Measurements from ENCODE around the gene SLC25A21. TPM values are rescaled to one million over a fixed set of nuclear protein-coding genes. Genes with fewer than 3 reads are reported as not detected.
A peak's percentile ranks its signal among the peaks of the same experiment; 100 is the strongest.

SLC25A21 gene
- total RNA-seq, 1 donor from 2014 or later = 0.56 TPM

GRCh38 chr14:36946872-36947271 lies 225.5 kb downstream of the SLC25A21 start:
- no peak for TF ChIP-seq CTCF (IDR thresholded peaks at IDR 0.05)
- no peak for DNase-seq (ENCODE audit: extremely low spot score, unreplicated experiment)
- peaks cover 43% of the 10 kb centered on the region for H3K4me1 Mint-ChIP-seq (ENCODE audit: unreplicated experiment)
- no peak overlapping the region for H3K27ac Mint-ChIP-seq (ENCODE audit: unreplicated experiment)
- H3K27me3 Mint-ChIP-seq (ENCODE audit: unreplicated experiment) = no peaks in the 10 kb centered on the region
- H3K36me3 Mint-ChIP-seq (ENCODE audit: unreplicated experiment) = no peaks in the 10 kb centered on the region
- H3K9me3 Mint-ChIP-seq (ENCODE audit: unreplicated experiment) = no peaks in the 10 kb centered on the region
- no peak overlapping the region for H3K4me3 Mint-ChIP-seq (ENCODE audit: unreplicated experiment)

- DNase-seq (ENCODE audit: extremely low spot score, unreplicated experiment) = no peak
- no peaks in the 10 kb centered on the region for H3K36me3 Mint-ChIP-seq (ENCODE audit: unreplicated experiment)
- peak overlapping the region; percentile 75 for H3K27ac Mint-ChIP-seq (ENCODE audit: unreplicated experiment)
- peaks cover 4% of the 10 kb centered on the region for H3K27me3 Mint-ChIP-seq (ENCODE audit: unreplicated experiment)
- no peaks in the 10 kb centered on the region for H3K9me3 Mint-ChIP-seq (ENCODE audit: unreplicated experiment)
- H3K4me1 Mint-ChIP-seq (ENCODE audit: unreplicated experiment) = peaks cover 30% of the 10 kb centered on the region
- TF ChIP-seq CTCF (IDR thresholded peaks at IDR 0.05) = no peak
- no peak overlapping the region for H3K4me3 Mint-ChIP-seq (ENCODE audit: unreplicated experiment)
Observed at GRCh38 chr14:36944307-36945010, 227.9 kb downstream of the SLC25A21 start.

- Mint-ChIP-seq H3K9me3 (ENCODE audit: unreplicated experiment) (no peaks in the 10 kb centered on the region), H3K4me1 (ENCODE audit: unreplicated experiment) (peaks cover 24% of the 10 kb centered on the region), H3K4me3 (ENCODE audit: unreplicated experiment) (no peak overlapping the region), H3K27me3 (ENCODE audit: unreplicated experiment) (peaks cover 6% of the 10 kb centered on the region), H3K36me3 (ENCODE audit: unreplicated experiment) (no peaks in the 10 kb centered on the region), H3K27ac (ENCODE audit: unreplicated experiment) (no peak overlapping the region)
- no peak for TF ChIP-seq CTCF (IDR thresholded peaks at IDR 0.05)
- DNase-seq (ENCODE audit: extremely low spot score, unreplicated experiment) = no peak
Observed at GRCh38 chr14:36942522-36943245, 229.7 kb downstream of the SLC25A21 start.

- H3K27me3 Mint-ChIP-seq (ENCODE audit: unreplicated experiment) = peaks cover 6% of the 10 kb centered on the region
- peaks cover 18% of the 10 kb centered on the region for H3K4me1 Mint-ChIP-seq (ENCODE audit: unreplicated experiment)
- DNase-seq (ENCODE audit: extremely low spot score, unreplicated experiment) = peak; percentile 87
Observed at GRCh38 chr14:36941783-36942521, 230.5 kb downstream of the SLC25A21 start.

More at GRCh38 chr14:36941783-36942521, 230.5 kb downstream of the SLC25A21 start:
- peak; percentile 96 for TF ChIP-seq CTCF (IDR thresholded peaks at IDR 0.05)
- Mint-ChIP-seq H3K36me3 (ENCODE audit: unreplicated experiment) (no peaks in the 10 kb centered on the region), H3K27ac (ENCODE audit: unreplicated experiment) (no peak overlapping the region), H3K4me3 (ENCODE audit: unreplicated experiment) (no peak overlapping the region), H3K9me3 (ENCODE audit: unreplicated experiment) (no peaks in the 10 kb centered on the region)
